GM06990 (cell line): ENCODE data around the gene PRTFDC1.

Source experiments
- DNase-seq: peaks from one replicate; pipeline ENCODE4 v3.0.0-alpha.2; 2011; ENCODE audit not compliant: insufficient read length; ENCODE audit errors: extremely low read depth
- H3K27me3 ChIP-seq: replicated peaks from 2 replicates; pipeline ENCODE4 v1.6.0; 2011; ENCODE audit warnings: low read length; ENCODE audit not compliant: control insufficient read depth, insufficient read depth
- H3K36me3 ChIP-seq: 2 replicates; pipeline ENCODE4 v1.5.1; 2011; ENCODE audit warnings: low read length; ENCODE audit not compliant: control insufficient read depth, insufficient read depth
- H3K4me3 ChIP-seq: replicated peaks from 2 replicates; pipeline ENCODE4 v1.5.1; 2011; ENCODE audit warnings: low read depth, mild to moderate bottlenecking, control low read depth, low read length
- CTCF ChIP-seq: IDR thresholded peaks from 2 replicates; pipeline ENCODE4 v1.5.1; 2011; ENCODE audit warnings: low read length, control low read depth, mild to moderate bottlenecking, inconsistent platforms; ENCODE audit not compliant: insufficient read depth, poor library complexity, severe bottlenecking

Gene PRTFDC1

DNA sequence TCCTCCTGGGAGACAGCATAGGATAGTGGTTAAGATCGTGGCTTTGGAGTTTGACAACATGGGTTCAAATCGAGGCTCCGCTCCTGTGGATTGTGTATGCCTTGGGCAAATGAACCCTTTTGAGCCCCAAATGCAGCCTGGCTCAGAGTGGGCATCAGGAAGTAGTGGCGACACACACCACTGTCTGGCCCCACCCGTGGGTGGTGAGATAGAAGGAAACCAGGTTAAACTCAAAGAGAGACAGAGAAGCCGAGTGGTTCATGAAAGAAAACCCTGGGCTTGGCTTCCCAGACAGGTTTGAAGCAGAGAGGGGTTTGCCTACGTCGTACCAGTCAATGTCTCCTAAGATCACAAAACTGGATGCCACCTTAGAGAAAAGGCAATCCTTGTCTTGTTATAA is 57.7 kb downstream of the PRTFDC1 start:
- no peak for DNase-seq
- H3K36me3 ChIP-seq = no peaks in the 10 kb centered on the region
- no peaks in the 10 kb centered on the region for H3K27me3 ChIP-seq
- H3K4me3 ChIP-seq = no peak overlapping the region
- no peak for TF ChIP-seq CTCF

DNA sequence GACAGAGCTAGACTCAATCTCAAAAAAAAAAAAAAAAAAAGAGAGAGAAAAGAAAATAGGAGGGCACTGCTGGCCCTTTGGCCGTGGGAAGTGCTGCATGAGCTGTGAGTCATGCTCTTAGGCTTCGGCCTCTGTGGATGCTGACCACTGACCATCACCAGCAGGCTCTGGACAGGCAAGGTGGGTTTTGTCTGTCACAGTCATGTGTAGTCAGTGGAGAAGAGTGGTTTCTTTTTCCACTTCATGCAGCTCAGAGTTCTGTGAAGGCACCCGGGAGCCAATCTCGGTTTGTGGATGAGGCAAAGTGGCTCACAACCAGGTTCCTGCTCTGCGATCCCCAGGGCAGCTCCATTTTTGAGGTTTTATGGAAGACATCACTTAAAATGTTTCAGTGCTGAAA is 58.1 kb downstream of the PRTFDC1 start:
- H3K36me3 ChIP-seq = no peaks in the 10 kb centered on the region
- H3K4me3 ChIP-seq = no peak overlapping the region
- DNase-seq = no peak
- no peak for TF ChIP-seq CTCF
- no peaks in the 10 kb centered on the region for H3K27me3 ChIP-seq

DNA sequence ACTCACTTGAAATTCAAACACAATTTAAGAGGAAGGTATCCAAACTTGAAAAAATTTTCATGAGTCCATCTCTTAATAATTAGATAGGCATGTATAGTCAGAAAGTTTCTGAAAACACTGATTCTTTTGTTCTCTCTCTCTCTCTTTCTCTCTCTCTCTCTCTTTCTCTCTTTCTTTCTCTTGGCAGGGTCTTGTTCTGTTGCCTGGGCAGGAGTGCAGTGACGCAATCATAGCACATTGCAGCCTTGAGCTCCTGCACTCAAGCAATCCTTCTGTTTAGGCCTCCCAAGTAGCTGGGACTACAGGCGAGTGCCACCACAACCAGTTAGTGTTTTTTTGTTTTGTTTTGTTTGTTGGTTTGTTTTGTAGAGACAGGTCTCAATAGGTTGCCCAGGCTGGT is 59.3 kb downstream of the PRTFDC1 start:
- no peaks in the 10 kb centered on the region for H3K36me3 ChIP-seq
- no peaks in the 10 kb centered on the region for H3K27me3 ChIP-seq
- DNase-seq = no peak
- TF ChIP-seq CTCF = no peak
- no peak overlapping the region for H3K4me3 ChIP-seq

DNA sequence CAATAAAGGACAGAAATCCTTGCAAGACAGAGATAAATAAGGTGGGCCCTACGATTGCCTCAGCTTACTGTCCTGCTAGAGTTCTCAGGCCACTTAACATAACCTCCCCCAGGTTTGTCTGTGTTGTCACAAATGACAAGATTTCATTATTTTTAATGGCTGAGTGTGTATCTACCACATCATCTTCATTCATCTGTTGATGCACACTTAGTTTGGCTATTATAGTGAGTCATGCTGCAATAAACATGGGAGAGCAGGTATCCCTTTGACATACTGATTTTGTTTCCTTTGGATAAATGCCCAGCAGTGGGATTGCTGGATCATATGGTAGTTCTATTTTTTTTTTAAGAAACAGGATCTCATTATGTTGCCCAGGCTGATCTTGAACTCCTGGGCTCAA is 60.6 kb downstream of the PRTFDC1 start:
- TF ChIP-seq CTCF = no peak
- Histone ChIP-seq H3K4me3 (no peak overlapping the region), H3K36me3 (no peaks in the 10 kb centered on the region), H3K27me3 (no peaks in the 10 kb centered on the region)
- no peak for DNase-seq

DNA sequence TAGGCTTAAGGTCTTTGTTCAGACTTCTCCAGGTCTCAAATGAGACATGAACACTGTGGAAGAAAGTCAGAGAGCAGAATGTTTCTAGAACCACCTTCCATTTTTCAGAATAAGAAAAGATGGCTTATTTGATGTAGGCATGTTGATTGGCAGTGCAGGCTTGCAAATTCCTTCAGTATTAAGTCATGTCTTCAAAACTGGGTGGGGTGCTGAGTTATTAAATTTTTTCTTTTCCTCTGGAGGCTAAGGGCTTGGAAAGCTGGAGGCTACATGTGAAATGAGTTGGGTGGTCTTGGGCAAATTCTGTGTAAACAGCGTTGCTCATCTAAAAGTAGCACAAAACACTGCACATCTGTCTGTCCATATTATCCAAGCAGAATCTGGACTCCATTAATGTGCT is 62.8 kb downstream of the PRTFDC1 start:
- Histone ChIP-seq H3K36me3 (no peaks in the 10 kb centered on the region), H3K4me3 (no peak overlapping the region), H3K27me3 (no peaks in the 10 kb centered on the region)
- no peak for DNase-seq
- TF ChIP-seq CTCF = no peak

GRCh38 chr10:24887855-24888231 is 64.6 kb downstream of the PRTFDC1 start:
- TF ChIP-seq CTCF = no peak
- Histone ChIP-seq H3K27me3 (no peaks in the 10 kb centered on the region), H3K36me3 (no peaks in the 10 kb centered on the region), H3K4me3 (no peak overlapping the region)
- DNase-seq = no peak
